Adrenal gland (tissue), 5 donors: ENCODE measurements around the gene IST1.

Experiments
- POLR2A ChIP-seq, 2 donors: fragments of 450-650 bp; IDR thresholded peaks; one replicate each; pipeline ENCODE4 v1.6.1; 2017; ENCODE audit warnings: antibody characterized with exemption in 2 of 2, mild to moderate bottlenecking in 2 of 2, moderate library complexity in 1 of 2
- TF ChIP-seq, protein P1 (sequence below), 6 experiments: fragments of 450-650 bp in 4 of 6; fragments of 200-600 bp in 2 of 6; sonication (generic) in 1 of 6; IDR thresholded peaks; 1 replicate in 5 of 6; 2 replicates in 1 of 6; pipeline versions ENCODE4 v1.5.1 to v1.8.0; 2016 to 2021; ENCODE audit warnings: antibody characterized with exemption in 6 of 6, mild to moderate bottlenecking in 2 of 6, moderate library complexity in 1 of 6
- donor health status: DM: no; HTN: no; CAD: no.

DNA sequence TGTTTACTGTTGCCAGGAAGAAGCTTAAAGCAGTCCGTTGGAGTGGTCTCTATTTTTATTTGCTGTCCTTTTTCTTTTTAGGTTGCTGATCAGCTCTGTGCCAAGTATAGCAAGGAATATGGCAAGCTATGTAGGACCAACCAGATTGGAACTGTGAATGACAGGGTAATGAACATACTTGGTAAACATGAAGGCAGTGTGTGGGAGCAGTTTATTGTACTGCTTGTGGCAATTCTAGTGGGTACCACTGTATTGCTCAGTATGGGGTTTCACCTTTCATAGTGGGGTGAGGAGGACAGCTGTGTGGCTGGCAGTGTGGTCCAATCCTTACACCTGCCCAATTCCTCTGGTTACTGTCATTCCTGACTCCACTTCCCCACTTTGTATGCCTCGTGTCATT is 25.3 kb downstream of the IST1 start:
- TF ChIP-seq, protein P1, sequence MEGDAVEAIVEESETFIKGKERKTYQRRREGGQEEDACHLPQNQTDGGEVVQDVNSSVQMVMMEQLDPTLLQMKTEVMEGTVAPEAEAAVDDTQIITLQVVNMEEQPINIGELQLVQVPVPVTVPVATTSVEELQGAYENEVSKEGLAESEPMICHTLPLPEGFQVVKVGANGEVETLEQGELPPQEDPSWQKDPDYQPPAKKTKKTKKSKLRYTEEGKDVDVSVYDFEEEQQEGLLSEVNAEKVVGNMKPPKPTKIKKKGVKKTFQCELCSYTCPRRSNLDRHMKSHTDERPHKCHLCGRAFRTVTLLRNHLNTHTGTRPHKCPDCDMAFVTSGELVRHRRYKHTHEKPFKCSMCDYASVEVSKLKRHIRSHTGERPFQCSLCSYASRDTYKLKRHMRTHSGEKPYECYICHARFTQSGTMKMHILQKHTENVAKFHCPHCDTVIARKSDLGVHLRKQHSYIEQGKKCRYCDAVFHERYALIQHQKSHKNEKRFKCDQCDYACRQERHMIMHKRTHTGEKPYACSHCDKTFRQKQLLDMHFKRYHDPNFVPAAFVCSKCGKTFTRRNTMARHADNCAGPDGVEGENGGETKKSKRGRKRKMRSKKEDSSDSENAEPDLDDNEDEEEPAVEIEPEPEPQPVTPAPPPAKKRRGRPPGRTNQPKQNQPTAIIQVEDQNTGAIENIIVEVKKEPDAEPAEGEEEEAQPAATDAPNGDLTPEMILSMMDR (IDR thresholded peaks at IDR 0.05), result no peak
- TF ChIP-seq POLR2A (IDR thresholded peaks at IDR 0.05), result no peak
